Spleen (tissue), 11 donors: ENCODE data around the gene PLEKHB2. TPM values are rescaled to one million over a fixed set of nuclear protein-coding genes. Genes with fewer than 3 reads are reported as not detected.
"Not testable (repeated sequence)": the region's sequence is repeated elsewhere in the genome, so short reads cannot be mapped to it uniquely, and the experiment has no call there.

Experiments used
- DNase-seq: peaks from one replicate; pipeline ENCODE4 v3.0.0-alpha.2; 2020
- H3K27ac ChIP-seq, 8 donors: fragments of 200-600 bp; sonication (generic) in 7 of 8; 1 replicate in 4 of 8; 2 replicates in 4 of 8; pipeline versions ENCODE4 v1.5.0 to v1.8.0; 2016 to 2021; ENCODE audit warnings: inconsistent platforms in 4 of 8, mild to moderate bottlenecking in 4 of 8, moderate library complexity in 1 of 8
- H3K27me3 ChIP-seq, 7 donors: fragments of 200-600 bp; sonication (generic) in 6 of 7; replicated peaks in 1 of 7; 1 replicate in 4 of 7; 2 replicates in 3 of 7; pipeline versions ENCODE4 v1.5.0 to v1.8.0; 2016 to 2021; ENCODE audit warnings: inconsistent platforms in 3 of 7, mild to moderate bottlenecking in 1 of 7
- H3K36me3 ChIP-seq, 6 donors: fragments of 200-600 bp; sonication (generic) in 5 of 6; 1 replicate in 4 of 6; 2 replicates in 2 of 6; pipeline versions ENCODE4 v1.5.0 to v1.8.0; 2016 to 2021; ENCODE audit warnings: inconsistent platforms in 2 of 6
- H3K4me1 ChIP-seq, 6 donors: fragments of 200-600 bp; sonication (generic) in 5 of 6; 1 replicate in 3 of 6; 2 replicates in 3 of 6; pipeline versions ENCODE4 v1.5.0 to v1.8.0; 2016 to 2021; ENCODE audit warnings: inconsistent platforms in 3 of 6
- H3K4me3 ChIP-seq, 8 donors: fragments of 200-600 bp; sonication (generic) in 7 of 8; 1 replicate in 4 of 8; 2 replicates in 4 of 8; pipeline versions ENCODE4 v1.5.0 to v1.8.0; 2016 to 2021; ENCODE audit warnings: inconsistent platforms in 4 of 8, mild to moderate bottlenecking in 4 of 8, moderate library complexity in 2 of 8
- H3K9me3 ChIP-seq, 8 donors: fragments of 200-600 bp; sonication (generic) in 7 of 8; 1 replicate in 4 of 8; 2 replicates in 4 of 8; pipeline versions ENCODE4 v1.5.0 to v1.8.0; 2016 to 2021; ENCODE audit warnings: inconsistent platforms in 4 of 8
- CTCF ChIP-seq, 11 experiments: fragments of 200-600 bp in 7 of 11; fragments of 450-650 bp in 4 of 11; sonication (generic) in 4 of 11; IDR thresholded peaks in 8 of 11; conservative IDR thresholded peaks in 3 of 11; 1 replicate in 7 of 11; 2 replicates in 4 of 11; pipeline versions ENCODE4 v1.4.0 to v1.8.0; 2016 to 2021; ENCODE audit warnings: antibody characterized with exemption in 11 of 11, inconsistent platforms in 4 of 11, mild to moderate bottlenecking in 1 of 11
- POLR2A ChIP-seq, 3 donors: fragments of 450-650 bp; IDR thresholded peaks; one replicate each; pipeline ENCODE4 v1.5.1; 2017; ENCODE audit warnings: antibody characterized with exemption in 3 of 3, mild to moderate bottlenecking in 1 of 3
- POLR2AphosphoS5 ChIP-seq, 3 donors: sonication (generic); formaldehyde crosslinking; IDR thresholded peaks; one replicate each; pipeline ENCODE4 v1.5.1; 2017; ENCODE audit warnings: antibody characterized with exemption in 3 of 3
- WGBS, 5 donors: extraction: QIAGEN DNeasy Blood & Tissue Kit in 3 of 5; methylation state at CpG; one replicate each; pipeline versions ENCODE4 v1.1.5 to v1.1.7; 2013 to 2018; 5-methylcytosine and 5-hydroxymethylcytosine counted together
- intact Hi-C: fragments of 100-400 bp; cut with DNase I; formaldehyde crosslinking; loops from one replicate; pipeline ENCODE4 v1.15.0; 2023; ENCODE audit warnings: low total_unique reads
- polyA plus RNA-seq, 3 donors: library from polyadenylated mRNA; stranded (reverse); fragments of 200-250 nt; gene quantifications; one replicate each; pipeline ENCODE4 v1.2.1, GENCODE V29; 2013
- total RNA-seq, 7 donors: library from RNA; depleted of rRNA in 3 of 7; stranded (reverse); fragments of >200 nt in 3 of 7; fragmentation: NEBNext Ultra II Directional in 4 of 7; extraction: Animal tissue kit (Norgen Biotek cat#: 25700) in 4 of 7; gene quantifications; one replicate each; pipeline versions ENCODE4 v1.1.0 to v1.2.1, GENCODE V29; 2016 to 2021
- donor health status: healthy with polysubstance abuse.
- donor health status: DM: no; HTN: no; CAD: no; lungs with moderate emphysema.
- donor health status: DM: no; HTN: no; CAD: no.
- donor health status: Bipolar disorder and iron deficiency.
- donor health status: healthy.
- donor health status: DM: no; HTN: no; CAD: no.
- donor health status: DM: yes; HTN: yes; CAD: no.

Gene PLEKHB2
- total and polyA plus RNA-seq, 10 donors: 17.2 to 95.4 (median 68.6) TPM

- 84 to 93% (median 89%) methylated on average over 16 to 23 of the region's 23 CpGs for WGBS, 5 donors
- DNase-seq: no peak
- Histone ChIP-seq H3K4me3 (no peak overlapping the region), H3K27ac (no peak overlapping the region), H3K4me1 (peaks cover 0 to 21% (median 18%) of the 10 kb centered on the region in 6 donors), H3K36me3 (peaks cover 0 to 20% (median 16%) of the 10 kb centered on the region in 6 donors), H3K27me3 (no peaks in the 10 kb centered on the region), H3K9me3 (no peaks in the 10 kb centered on the region)
- intact Hi-C loops: loop anchor here (10.0 kb wide), 1 partner anchor 180 kb away; no protein-coding TSS in a partner anchor
- no peak for TF ChIP-seq CTCF (IDR thresholded peaks at IDR 0.05 in 8 of 11, conservative IDR thresholded peaks at IDR 0.05 in 3 of 11)
- TF ChIP-seq POLR2AphosphoS5 (IDR thresholded peaks at IDR 0.05): no peak
- TF ChIP-seq POLR2A (IDR thresholded peaks at IDR 0.05): no peak
Measured at GRCh38 chr2:131154647-131155046, 49.5 kb downstream of the PLEKHB2 start.

- Histone ChIP-seq H3K9me3 (no peaks in the 10 kb centered on the region), H3K36me3 (peaks cover 0 to 13% (median 10%) of the 10 kb centered on the region in 6 donors), H3K4me3 (no peak overlapping the region), H3K4me1 (peaks cover 0 to 21% (median 18%) of the 10 kb centered on the region in 6 donors), H3K27me3 (no peaks in the 10 kb centered on the region), H3K27ac (no peak overlapping the region)
- TF ChIP-seq POLR2AphosphoS5 (IDR thresholded peaks at IDR 0.05): no peak
- TF ChIP-seq CTCF (IDR thresholded peaks at IDR 0.05 in 8 of 11, conservative IDR thresholded peaks at IDR 0.05 in 3 of 11): no peak
- WGBS, 5 donors: 95 to 97% (median 96%) methylated on average over 35 to 46 of the region's 46 CpGs
- intact Hi-C loops: loop anchor here (10.0 kb wide), 1 partner anchor 179 kb away; no protein-coding TSS in a partner anchor
- no peak for DNase-seq
Measured at GRCh38 chr2:131155208-131155855, 50.2 kb downstream of the PLEKHB2 start.

GRCh38 chr2:131156452-131157149 lies 51.5 kb downstream of the PLEKHB2 start:
- peak overlapping the region in 1 of 8 donors; percentile 17 for H3K4me3 ChIP-seq
- no peak for DNase-seq
- H3K27ac ChIP-seq: no peak overlapping the region
- TF ChIP-seq CTCF (IDR thresholded peaks at IDR 0.05 in 8 of 11, conservative IDR thresholded peaks at IDR 0.05 in 3 of 11) (no peak), POLR2AphosphoS5 (IDR thresholded peaks at IDR 0.05) (no peak), POLR2A (IDR thresholded peaks at IDR 0.05) (no peak)
- intact Hi-C loops: loop anchor here (10.0 kb wide), 1 partner anchor 178 kb away; no protein-coding TSS in a partner anchor
- no peaks in the 10 kb centered on the region for H3K9me3 ChIP-seq
- no peaks in the 10 kb centered on the region for H3K27me3 ChIP-seq
- H3K36me3 ChIP-seq: peaks cover 0 to under 1% (median 0%) of the 10 kb centered on the region in 6 donors
- WGBS, 5 donors: 61 to 85% (median 70%) methylated on average over 4 to 12 of the region's 12 CpGs
- H3K4me1 ChIP-seq: peaks cover 0 to 21% (median 18%) of the 10 kb centered on the region in 6 donors

- intact Hi-C loops, H3K9me3 ChIP-seq, DNase-seq, H3K4me3 ChIP-seq, H3K36me3 ChIP-seq, H3K27me3 ChIP-seq, H3K27ac ChIP-seq, H3K4me1 ChIP-seq: not testable (repeated sequence)
- WGBS, 5 donors: 89 to 97% (median 93%) methylated on average over 5 of the region's 5 CpGs
Measured at GRCh38 chr2:131165562-131165961, 60.4 kb downstream of the PLEKHB2 start.
